K562 (cell line): ENCODE data around the gene TBX1. TPM values are rescaled to one million over a fixed set of nuclear protein-coding genes. Genes with fewer than 3 reads are reported as not detected.

ENCODE experiments used
- ADNP ChIP-seq: fragments of 200-800 bp; sonication (Bioruptor generic); IDR thresholded peaks from 2 replicates; pipeline ENCODE4 v1.6.1; 2016; ENCODE audit warnings: missing genetic modification characterization, missing compliant biosample characterization
- CBX8 ChIP-seq: fragments of 200-600 bp; sonication (generic); IDR thresholded peaks from 2 replicates; pipeline ENCODE4 v1.6.1; 2012; ENCODE audit warnings: borderline replicate concordance, mixed run types, low read depth, mild to moderate bottlenecking, moderate library complexity, mixed read lengths, low read length, control low read depth, inconsistent platforms; ENCODE audit not compliant: poor library complexity, severe bottlenecking; ENCODE audit errors: extremely low read depth
- EGR1 ChIP-seq: fragments of 450-650 bp; conservative IDR thresholded peaks from 2 replicates; pipeline ENCODE4 v1.6.1; 2017; ENCODE audit warnings: mild to moderate bottlenecking
- ETV1 ChIP-seq: fragments of 450-650 bp; conservative IDR thresholded peaks from 2 replicates; pipeline ENCODE4 v1.6.1; 2016; ENCODE audit warnings: missing genetic modification characterization, control low read depth, low read depth, missing compliant biosample characterization
- GATAD2B ChIP-seq: fragments of 450-650 bp; IDR thresholded peaks from 2 replicates; pipeline ENCODE4 v1.6.1; 2017; ENCODE audit warnings: mild to moderate bottlenecking, borderline replicate concordance
- HCFC1 ChIP-seq: IDR thresholded peaks from 2 replicates; pipeline ENCODE4 v1.6.1; 2012; ENCODE audit warnings: low read depth, low read length, improper control_type of control experiment
- IFI16 ChIP-seq: fragments of 250-450 bp; sonication (Bioruptor Pico); IDR thresholded peaks from 2 replicates; pipeline ENCODE4 v2.1.2; 2022; ENCODE audit warnings: mild to moderate bottlenecking, inconsistent platforms
- KDM2B ChIP-seq: fragments of 250-450 bp; sonication (Bioruptor Pico); IDR thresholded peaks from 2 replicates; pipeline ENCODE4 v1.8.0; 2021; ENCODE audit warnings: mild to moderate bottlenecking, moderate library complexity
- MCM2 ChIP-seq: fragments of 450-650 bp; IDR thresholded peaks from 2 replicates; pipeline ENCODE4 v1.6.1; 2017; ENCODE audit warnings: low read depth, mild to moderate bottlenecking
- MIER1 ChIP-seq: fragments of 450-650 bp; IDR thresholded peaks from 2 replicates; pipeline ENCODE4 v1.6.1; 2016; ENCODE audit warnings: antibody characterized with exemption, mild to moderate bottlenecking, low read depth
- MTF1 ChIP-seq: fragments of 250-450 bp; sonication (Bioruptor Pico); IDR thresholded peaks from 2 replicates; pipeline ENCODE4 v1.9.0; 2021; ENCODE audit warnings: moderate library complexity, mild to moderate bottlenecking, inconsistent platforms, borderline replicate concordance
- MXI1 ChIP-seq: IDR thresholded peaks from 2 replicates; pipeline ENCODE4 v1.6.1; 2011; ENCODE audit warnings: low read depth, mild to moderate bottlenecking, improper control_type of control experiment, low read length
- NFE2L1 ChIP-seq: fragments of 450-650 bp; IDR thresholded peaks from 2 replicates; pipeline ENCODE4 v1.6.1; 2016; ENCODE audit warnings: missing genetic modification characterization, low read depth, mild to moderate bottlenecking, missing compliant biosample characterization, moderate library complexity, borderline replicate concordance
- PML ChIP-seq: IDR thresholded peaks from 2 replicates; pipeline ENCODE4 v1.6.1; 2012; ENCODE audit warnings: low read length, inconsistent platforms
- RAD21 ChIP-seq, 2 experiments: fragments of 250-450 bp in 1 of 2; fragments of 450-650 bp in 1 of 2; sonication (Bioruptor Pico) in 1 of 2; formaldehyde crosslinking in 1 of 2; IDR thresholded peaks in 1 of 2; conservative IDR thresholded peaks in 1 of 2; 2 replicates each; pipeline versions ENCODE4 v1.4.0 to v1.8.0; 2020 to 2022; ENCODE audit warnings: mild to moderate bottlenecking in 2 of 2, moderate library complexity in 1 of 2
- SNRNP70 ChIP-seq: fragments of 200-400 bp; formaldehyde crosslinking; optimal IDR thresholded peaks from 2 replicates; pipeline ENCODE3; 2017; ENCODE audit warnings: low read depth, low read length
- TRIM28 ChIP-seq: fragments of 450-650 bp; IDR thresholded peaks from 2 replicates; pipeline ENCODE4 v1.6.1; 2017
- TSC22D4 ChIP-seq: fragments of 450-650 bp; IDR thresholded peaks from 2 replicates; pipeline ENCODE4 v1.6.1; 2016; ENCODE audit warnings: missing genetic modification characterization, missing biosample characterization, control low read depth
- ZNF174 ChIP-seq: fragments of 250-450 bp; sonication (Bioruptor Pico); IDR thresholded peaks from 2 replicates; pipeline ENCODE4 v1.4.0; 2020; ENCODE audit warnings: mild to moderate bottlenecking
- polyA plus RNA-seq, 8 experiments: library from polyadenylated mRNA; depleted of rRNA in 4 of 8; stranded (reverse) in 5 of 8; unstranded in 3 of 8; fragments of >200 nt; fragmentation: Nextera tagmentation in 2 of 8; fragmentation: Illumina TruSeq in 1 of 8; extraction: Ambion mirVana in 2 of 8; extraction: Trizol in 1 of 8; gene quantifications; 2 replicates each; pipeline versions ENCODE4 v1.2.1 to v1.2.3, GENCODE V29; 2011 to 2014; ENCODE audit warnings: inconsistent platforms in 1 of 8, missing spikeins in 1 of 8
- total RNA-seq, 7 experiments: library from RNA; depleted of rRNA in 6 of 7; stranded (reverse); fragments of >200 nt in 6 of 7; fragmentation: Illumina TruSeq in 2 of 7; extraction: Trizol in 2 of 7; gene quantifications; 2 replicates each; pipeline versions ENCODE4 v1.2.1 to v1.2.3, GENCODE V29; 2011 to 2021; ENCODE audit warnings: low replicate concordance in 1 of 7
- TF ChIP-seq, protein P1 (sequence below): sonication (generic); formaldehyde crosslinking; IDR thresholded peaks from 2 replicates; pipeline ENCODE4 v1.8.0; 2023; ENCODE audit warnings: mild to moderate bottlenecking, missing genetic modification reagents
- TF ChIP-seq, protein P2 (sequence below): fragments of 150-350 bp; conservative IDR thresholded peaks from 2 replicates; pipeline ENCODE4 v1.6.1; 2014; ENCODE audit warnings: low read length

The TBX1 gene
- total and polyA plus RNA-seq, 9 of the 15 experiments (the other 6 are each of a cell fraction or from before 2014, with no cell fraction given): 0.07 to 35.0 (median 3.9) TPM

DNA sequence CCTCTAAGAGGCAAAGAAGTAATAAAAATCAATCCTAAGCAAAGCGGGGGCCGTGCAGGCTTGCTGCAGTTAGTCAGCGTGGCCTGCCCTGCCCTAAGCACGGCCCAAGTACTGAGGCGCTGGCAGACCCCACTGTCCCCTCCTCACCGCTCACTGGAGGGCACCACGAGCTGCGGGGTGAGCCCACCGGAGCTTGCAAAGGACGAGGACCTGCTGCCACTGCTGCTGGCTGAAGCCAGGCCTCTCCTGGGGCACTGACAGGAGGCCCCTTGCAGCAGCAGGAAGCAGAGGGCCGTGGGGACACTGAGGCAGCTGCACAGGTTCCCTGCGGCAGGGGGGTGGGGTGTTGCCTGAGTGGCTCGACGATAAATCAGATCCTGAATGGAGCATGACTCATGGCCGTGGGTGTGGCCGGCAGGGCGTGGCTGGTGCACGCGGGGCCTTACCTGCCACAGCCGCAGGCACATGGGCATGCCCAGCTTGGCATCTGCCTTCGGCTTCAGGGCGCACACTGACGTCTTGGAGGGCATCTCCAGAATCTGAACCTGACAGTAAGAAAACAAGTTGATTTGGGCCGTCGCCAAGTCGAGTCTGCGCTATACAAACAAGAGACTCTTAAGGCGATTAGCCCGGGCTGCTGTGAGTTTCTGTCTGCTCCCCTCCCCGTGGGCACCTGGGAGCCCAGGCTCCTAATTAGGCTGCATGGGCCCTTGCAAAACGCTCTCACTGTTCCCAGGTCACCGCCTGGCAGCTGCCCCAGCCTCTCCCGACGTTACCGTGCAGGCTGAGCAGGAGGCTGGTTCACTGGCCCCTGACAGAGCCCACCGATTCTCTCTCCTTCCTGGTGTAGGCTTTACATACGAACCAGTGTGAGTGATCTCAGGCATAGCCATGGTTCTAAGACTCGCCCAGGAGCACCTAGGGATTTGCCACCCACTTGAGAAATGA lies 45.9 kb downstream of the TBX1 start (continued):
- TF ChIP-seq IFI16 (CRISPR knock-in tag) (no peak), SNRNP70 (no peak), EGR1 (peak; percentile 89), ETV1 (tag) (no peak; the same call in 1 of the 2 replicates), HCFC1 (peak; percentile 31; the same call in 1 of the 2 replicates), KDM2B (CRISPR knock-in tag) (peak; percentile 76; the same call in 1 of the 2 replicates), MIER1 (no peak), ADNP (tag) (no peak), RAD21 (CRISPR knock-in tag; conservative IDR thresholded peaks at IDR 0.05 in 1 of 2, IDR thresholded peaks at IDR 0.05 in 1 of 2) (peak in 1 of 2 experiments; percentile 22; a peak in 2 of 4 replicates), MCM2 (no peak), ZNF174 (CRISPR knock-in tag) (no peak), TSC22D4 (no peak), MXI1 (peak; percentile 91), MTF1 (CRISPR knock-in tag) (no peak), TRIM28 (no peak), PML (no peak), GATAD2B (no peak), NFE2L1 (tag) (no peak), CBX8 (no peak)
- TF ChIP-seq, protein P1, sequence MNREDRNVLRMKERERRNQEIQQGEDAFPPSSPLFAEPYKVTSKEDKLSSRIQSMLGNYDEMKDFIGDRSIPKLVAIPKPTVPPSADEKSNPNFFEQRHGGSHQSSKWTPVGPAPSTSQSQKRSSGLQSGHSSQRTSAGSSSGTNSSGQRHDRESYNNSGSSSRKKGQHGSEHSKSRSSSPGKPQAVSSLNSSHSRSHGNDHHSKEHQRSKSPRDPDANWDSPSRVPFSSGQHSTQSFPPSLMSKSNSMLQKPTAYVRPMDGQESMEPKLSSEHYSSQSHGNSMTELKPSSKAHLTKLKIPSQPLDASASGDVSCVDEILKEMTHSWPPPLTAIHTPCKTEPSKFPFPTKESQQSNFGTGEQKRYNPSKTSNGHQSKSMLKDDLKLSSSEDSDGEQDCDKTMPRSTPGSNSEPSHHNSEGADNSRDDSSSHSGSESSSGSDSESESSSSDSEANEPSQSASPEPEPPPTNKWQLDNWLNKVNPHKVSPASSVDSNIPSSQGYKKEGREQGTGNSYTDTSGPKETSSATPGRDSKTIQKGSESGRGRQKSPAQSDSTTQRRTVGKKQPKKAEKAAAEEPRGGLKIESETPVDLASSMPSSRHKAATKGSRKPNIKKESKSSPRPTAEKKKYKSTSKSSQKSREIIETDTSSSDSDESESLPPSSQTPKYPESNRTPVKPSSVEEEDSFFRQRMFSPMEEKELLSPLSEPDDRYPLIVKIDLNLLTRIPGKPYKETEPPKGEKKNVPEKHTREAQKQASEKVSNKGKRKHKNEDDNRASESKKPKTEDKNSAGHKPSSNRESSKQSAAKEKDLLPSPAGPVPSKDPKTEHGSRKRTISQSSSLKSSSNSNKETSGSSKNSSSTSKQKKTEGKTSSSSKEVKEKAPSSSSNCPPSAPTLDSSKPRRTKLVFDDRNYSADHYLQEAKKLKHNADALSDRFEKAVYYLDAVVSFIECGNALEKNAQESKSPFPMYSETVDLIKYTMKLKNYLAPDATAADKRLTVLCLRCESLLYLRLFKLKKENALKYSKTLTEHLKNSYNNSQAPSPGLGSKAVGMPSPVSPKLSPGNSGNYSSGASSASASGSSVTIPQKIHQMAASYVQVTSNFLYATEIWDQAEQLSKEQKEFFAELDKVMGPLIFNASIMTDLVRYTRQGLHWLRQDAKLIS: no peak
- TF ChIP-seq, protein P2, sequence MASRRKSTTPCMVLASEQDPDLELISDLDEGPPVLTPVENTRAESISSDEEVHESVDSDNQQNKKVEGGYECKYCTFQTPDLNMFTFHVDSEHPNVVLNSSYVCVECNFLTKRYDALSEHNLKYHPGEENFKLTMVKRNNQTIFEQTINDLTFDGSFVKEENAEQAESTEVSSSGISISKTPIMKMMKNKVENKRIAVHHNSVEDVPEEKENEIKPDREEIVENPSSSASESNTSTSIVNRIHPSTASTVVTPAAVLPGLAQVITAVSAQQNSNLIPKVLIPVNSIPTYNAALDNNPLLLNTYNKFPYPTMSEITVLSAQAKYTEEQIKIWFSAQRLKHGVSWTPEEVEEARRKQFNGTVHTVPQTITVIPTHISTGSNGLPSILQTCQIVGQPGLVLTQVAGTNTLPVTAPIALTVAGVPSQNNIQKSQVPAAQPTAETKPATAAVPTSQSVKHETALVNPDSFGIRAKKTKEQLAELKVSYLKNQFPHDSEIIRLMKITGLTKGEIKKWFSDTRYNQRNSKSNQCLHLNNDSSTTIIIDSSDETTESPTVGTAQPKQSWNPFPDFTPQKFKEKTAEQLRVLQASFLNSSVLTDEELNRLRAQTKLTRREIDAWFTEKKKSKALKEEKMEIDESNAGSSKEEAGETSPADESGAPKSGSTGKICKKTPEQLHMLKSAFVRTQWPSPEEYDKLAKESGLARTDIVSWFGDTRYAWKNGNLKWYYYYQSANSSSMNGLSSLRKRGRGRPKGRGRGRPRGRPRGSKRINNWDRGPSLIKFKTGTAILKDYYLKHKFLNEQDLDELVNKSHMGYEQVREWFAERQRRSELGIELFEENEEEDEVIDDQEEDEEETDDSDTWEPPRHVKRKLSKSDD: 0 out of 2 replicates have a peak, but pooled peaks have one; percentile 19
